H9 (cell line): ENCODE measurements around the gene LACTB. TPM values are rescaled to one million over a fixed set of nuclear protein-coding genes. Genes with fewer than 3 reads are reported as not detected.
A peak's percentile ranks its signal among the peaks of the same experiment; 100 is the strongest.

Experiments used
- DNase-seq: peaks from one replicate; pipeline ENCODE4 v3.0.0-alpha.2; 2017
- H2AFZ ChIP-seq: one replicate; pipeline ENCODE4 v1.6.1; 2013; ENCODE audit warnings: mild to moderate bottlenecking, low read length, control low read depth, moderate library complexity
- H2AK5ac ChIP-seq: 2 replicates; pipeline ENCODE4 v1.6.1; 2013; ENCODE audit warnings: low read length, control low read depth, mixed read lengths; ENCODE audit not compliant: insufficient read length
- H2BK120ac ChIP-seq: one replicate; pipeline ENCODE4 v1.6.1; 2013; ENCODE audit warnings: low read depth, mild to moderate bottlenecking, low read length, control low read depth, inconsistent platforms; ENCODE audit not compliant: poor library complexity, severe bottlenecking
- H2BK12ac ChIP-seq: 2 replicates; pipeline ENCODE4 v1.6.1; 2013; ENCODE audit warnings: low read length, control low read depth, mixed read lengths, low read depth; ENCODE audit not compliant: insufficient read length
- H2BK15ac ChIP-seq: 2 replicates; pipeline ENCODE4 v1.6.1; 2013; ENCODE audit warnings: low read depth, low read length, control low read depth
- H2BK20ac ChIP-seq: one replicate; pipeline ENCODE4 v1.6.1; 2013; ENCODE audit warnings: low read depth, mild to moderate bottlenecking, low read length, control low read depth, inconsistent platforms; ENCODE audit not compliant: poor library complexity, severe bottlenecking
- H2BK5ac ChIP-seq: 2 replicates; pipeline ENCODE4 v1.6.1; 2013; ENCODE audit warnings: low read length, control low read depth, mixed read lengths; ENCODE audit not compliant: insufficient read length
- H3K14ac ChIP-seq: 2 replicates; pipeline ENCODE4 v1.6.1; 2013; ENCODE audit warnings: low read length, control low read depth; ENCODE audit not compliant: insufficient read depth
- H3K18ac ChIP-seq: 2 replicates; pipeline ENCODE4 v1.6.1; 2013; ENCODE audit warnings: low read depth, mild to moderate bottlenecking, mixed read lengths, low read length, control low read depth; ENCODE audit not compliant: insufficient read length
- H3K23ac ChIP-seq: 2 replicates; pipeline ENCODE4 v1.6.1; 2013; ENCODE audit warnings: low read length, control low read depth, mixed read lengths, low read depth; ENCODE audit not compliant: insufficient read length
- H3K23me2 ChIP-seq: 2 replicates; pipeline ENCODE4 v1.6.1; 2013; ENCODE audit warnings: low read depth, mild to moderate bottlenecking, mixed read lengths, low read length, control low read depth; ENCODE audit not compliant: insufficient read length, poor library complexity, severe bottlenecking
- H3K27ac ChIP-seq: 2 replicates; pipeline ENCODE4 v1.5.1; 2013; ENCODE audit warnings: low read length, control low read depth, mixed read lengths, low read depth; ENCODE audit not compliant: insufficient read length
- H3K27me3 ChIP-seq: 2 replicates; pipeline ENCODE4 v1.6.1; 2013; ENCODE audit warnings: low read length, control low read depth, inconsistent platforms; ENCODE audit not compliant: insufficient read depth
- H3K4ac ChIP-seq: 2 replicates; pipeline ENCODE4 v1.6.1; 2013; ENCODE audit warnings: low read depth, mild to moderate bottlenecking, control low read depth, inconsistent platforms, low read length, moderate library complexity
- H3K4me1 ChIP-seq: 2 replicates; pipeline ENCODE4 v1.6.1; 2013; ENCODE audit warnings: low read length, control low read depth, inconsistent platforms; ENCODE audit not compliant: insufficient read depth
- H3K4me2 ChIP-seq: 2 replicates; pipeline ENCODE4 v1.6.1; 2013; ENCODE audit warnings: low read length, control low read depth, mixed read lengths; ENCODE audit not compliant: insufficient read length, insufficient read depth
- H3K56ac ChIP-seq: 2 replicates; pipeline ENCODE4 v1.6.1; 2013; ENCODE audit warnings: low read depth, mild to moderate bottlenecking, mixed read lengths, low read length, control low read depth; ENCODE audit not compliant: insufficient read length
- H3K79me1 ChIP-seq: 2 replicates; pipeline ENCODE4 v1.6.1; 2013; ENCODE audit warnings: low read depth, mild to moderate bottlenecking, moderate library complexity, low read length, control low read depth, inconsistent platforms; ENCODE audit not compliant: insufficient read depth, poor library complexity, severe bottlenecking
- H3K79me2 ChIP-seq: 2 replicates; pipeline ENCODE4 v1.6.1; 2013; ENCODE audit warnings: low read length, control low read depth, inconsistent platforms; ENCODE audit not compliant: insufficient read depth
- H3K9ac ChIP-seq: 2 replicates; pipeline ENCODE4 v1.6.1; 2013; ENCODE audit warnings: low read length, control low read depth, mixed read lengths; ENCODE audit not compliant: insufficient read length; ENCODE audit errors: extremely low read depth
- H3K9me3 ChIP-seq: one replicate; pipeline ENCODE4 v1.6.1; 2013; ENCODE audit warnings: low read depth, low read length, inconsistent platforms; ENCODE audit not compliant: control insufficient read depth
- H3T11ph ChIP-seq: one replicate; pipeline ENCODE4 v1.6.1; 2013; ENCODE audit warnings: mild to moderate bottlenecking, low read length, control low read depth, inconsistent platforms
- H4K20me1 ChIP-seq: one replicate; pipeline ENCODE4 v1.6.1; 2013; ENCODE audit not compliant: control insufficient read depth, insufficient read length, insufficient read depth
- H4K5ac ChIP-seq: 2 replicates; pipeline ENCODE4 v1.6.1; 2013; ENCODE audit warnings: low read depth, mild to moderate bottlenecking, mixed read lengths, low read length, control low read depth; ENCODE audit not compliant: insufficient read length
- H4K8ac ChIP-seq: replicated peaks from 2 replicates; pipeline ENCODE4 v1.6.1; 2013; ENCODE audit warnings: low read length, control low read depth, mixed read lengths, low read depth; ENCODE audit not compliant: insufficient read length
- H4K91ac ChIP-seq: 2 replicates; pipeline ENCODE4 v1.6.1; 2013; ENCODE audit warnings: low read depth, mild to moderate bottlenecking, moderate library complexity, mixed read lengths, low read length, control low read depth; ENCODE audit not compliant: insufficient read length
- H3K27ac Mint-ChIP-seq, 3 experiments: 2 replicates in 2 of 3; 3 replicates in 1 of 3; pipeline ENCODE4 v1.8.0; 2020 to 2021; ENCODE audit warnings: mixed read lengths in 3 of 3, mild to moderate bottlenecking in 1 of 3, moderate library complexity in 1 of 3
- H3K27me3 Mint-ChIP-seq: 2 replicates; pipeline ENCODE4 v1.8.0; 2021; ENCODE audit warnings: low read depth, mild to moderate bottlenecking, moderate library complexity, mixed read lengths
- H3K36me3 Mint-ChIP-seq, 3 experiments: 2 replicates in 2 of 3; 3 replicates in 1 of 3; pipeline ENCODE4 v1.8.0; 2020 to 2021; ENCODE audit warnings: low read depth in 3 of 3, mixed read lengths in 3 of 3; ENCODE audit not compliant: insufficient read depth in 1 of 3
- H3K4me1 Mint-ChIP-seq, 2 experiments: 2 replicates each; pipeline ENCODE4 v1.8.0; 2020; ENCODE audit warnings: mixed read lengths in 2 of 2
- H3K4me3 Mint-ChIP-seq, 2 experiments: 2 replicates in 1 of 2; 3 replicates in 1 of 2; pipeline ENCODE4 v1.8.0; 2020 to 2021; ENCODE audit warnings: mild to moderate bottlenecking in 2 of 2, mixed read lengths in 2 of 2, moderate library complexity in 1 of 2
- H3K9me3 Mint-ChIP-seq, 2 experiments: 2 replicates in 1 of 2; 3 replicates in 1 of 2; pipeline ENCODE4 v1.8.0; 2020; ENCODE audit warnings: mild to moderate bottlenecking in 2 of 2, mixed read lengths in 2 of 2, moderate library complexity in 1 of 2
- CTCF ChIP-seq: fragments of 200-600 bp; sonication (generic); conservative IDR thresholded peaks from 3 replicates; pipeline ENCODE4 v1.8.0; 2021; ENCODE audit warnings: antibody characterized with exemption, mild to moderate bottlenecking
- WGBS: extraction: QIAGEN DNeasy Blood & Tissue Kit; methylation state at CpG from one replicate; pipeline ENCODE4 v1.1.7; 2013; ENCODE audit warnings: missing lambda C conversion rate, low lambda C conversion rate, mixed read lengths; ENCODE audit not compliant: insufficient read length; ENCODE audit errors: extremely low coverage; 5-methylcytosine and 5-hydroxymethylcytosine counted together
- total RNA-seq: library from RNA; stranded (reverse); gene quantifications from 2 replicates; pipeline ENCODE4 v1.2.1, GENCODE V29; 2021

Gene LACTB
- total RNA-seq, 1 experiment from 2014 or later = 10.3 TPM

- H2BK20ac ChIP-seq = no peak overlapping the region
- H3K56ac ChIP-seq = no peak overlapping the region
- 0 out of 3 replicates have a peak, but pooled peaks have one; percentile 14 for TF ChIP-seq CTCF
- H3K4me2 ChIP-seq = no peak overlapping the region
- H3K27me3 ChIP-seq = no peaks in the 10 kb centered on the region
- no peaks in the 10 kb centered on the region for H4K20me1 ChIP-seq
- no peak overlapping the region for H3K9ac ChIP-seq
- H2BK5ac ChIP-seq = no peak overlapping the region
- no peak overlapping the region for H2AK5ac ChIP-seq
- H3K27ac ChIP-seq = no peak overlapping the region
- H2BK12ac ChIP-seq = peak overlapping the region; percentile 80
- peak; percentile 66 for DNase-seq
- no peak overlapping the region for H3K14ac ChIP-seq
- peaks cover 63 to 64% of the 10 kb centered on the region in 2 experiments for H3K4me1 Mint-ChIP-seq
- H2BK15ac ChIP-seq = no peak overlapping the region
- no peaks in the 10 kb centered on the region for H3K9me3 ChIP-seq
- H4K5ac ChIP-seq = no peak overlapping the region
- no peak overlapping the region for H2AFZ ChIP-seq
- no CpG with 5 or more reads among the region's 11 CpGs for WGBS
- no peak overlapping the region for H3K23ac ChIP-seq
- peaks cover 16% of the 10 kb centered on the region; the same call in 1 of the 2 replicates for H3K4me1 ChIP-seq
- no peaks in the 10 kb centered on the region for H3K23me2 ChIP-seq
- no peak overlapping the region for H2BK120ac ChIP-seq
- H4K8ac ChIP-seq = no peak overlapping the region
- H3K27me3 Mint-ChIP-seq = no peaks in the 10 kb centered on the region
- no peak overlapping the region for H3K4me3 Mint-ChIP-seq
- no peaks in the 10 kb centered on the region; a peak in 1 of 5 replicates for H3K9me3 Mint-ChIP-seq
- no peaks in the 10 kb centered on the region for H3K79me1 ChIP-seq
- H3K4ac ChIP-seq = no peak overlapping the region
- no peak overlapping the region for H3T11ph ChIP-seq
- H3K79me2 ChIP-seq = no peaks in the 10 kb centered on the region
- H4K91ac ChIP-seq = no peak overlapping the region
- H3K18ac ChIP-seq = no peak overlapping the region
- peak overlapping the region; percentile 60 to 95 (median 83); a peak in 4 of 7 replicates for H3K27ac Mint-ChIP-seq
- no peaks in the 10 kb centered on the region; a peak in 2 of 7 replicates for H3K36me3 Mint-ChIP-seq
These were observed 38.1 kb upstream of the LACTB start for GRCh38 chr15:63083541-63083940.
